ENCODE measurements around the gene CDH12.
"Not testable (repeated sequence)": the region's sequence is repeated elsewhere in the genome, so short reads cannot be mapped to it uniquely, and the experiment has no call there.

Gene CDH12

DNA sequence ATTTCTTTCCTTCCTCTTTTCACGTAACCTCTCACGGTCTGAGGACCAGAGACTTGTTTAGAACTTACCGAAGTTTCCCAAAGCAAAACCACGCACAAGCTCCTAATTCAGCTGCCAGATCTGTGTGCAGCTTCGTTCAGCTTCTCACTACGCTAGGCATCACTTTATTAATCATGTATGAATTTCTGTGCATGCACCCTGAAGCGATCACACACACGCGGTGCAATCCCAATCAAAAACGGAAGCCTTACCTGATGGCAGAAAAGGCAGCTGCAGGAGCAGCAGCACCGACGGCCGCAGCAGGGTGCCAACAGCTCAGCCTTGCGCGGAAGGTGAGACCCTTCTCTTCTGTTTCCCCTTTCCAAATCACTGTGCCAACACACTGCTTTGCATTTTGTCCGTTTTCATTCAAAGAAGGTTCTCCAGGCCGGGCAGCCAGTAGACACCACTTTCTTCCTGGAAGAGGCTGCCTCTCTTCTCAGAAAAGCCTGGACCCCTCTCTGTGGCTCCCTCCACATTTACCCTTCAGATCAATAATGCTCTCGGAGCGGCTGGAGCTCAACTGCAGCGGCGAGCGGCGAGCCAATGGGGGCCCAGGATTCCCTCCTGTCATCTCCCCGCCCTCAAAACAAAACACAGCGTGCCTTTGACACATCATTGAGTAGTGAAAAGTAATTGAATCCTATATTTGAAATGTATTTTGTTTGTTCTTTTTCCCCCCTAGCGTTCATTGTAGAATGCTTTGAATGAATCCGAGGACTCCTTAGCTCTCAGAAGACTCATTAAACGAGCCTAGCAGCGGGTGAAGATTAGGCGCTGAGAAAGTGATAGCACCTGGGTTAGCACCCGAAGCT, at the start of gene CDH12:
CDH12 (minus strand) TSS at position 538 of the 854 bp plus-strand sequence.
- no peak for DNase-seq (ENCODE audit: low read depth)

DNA sequence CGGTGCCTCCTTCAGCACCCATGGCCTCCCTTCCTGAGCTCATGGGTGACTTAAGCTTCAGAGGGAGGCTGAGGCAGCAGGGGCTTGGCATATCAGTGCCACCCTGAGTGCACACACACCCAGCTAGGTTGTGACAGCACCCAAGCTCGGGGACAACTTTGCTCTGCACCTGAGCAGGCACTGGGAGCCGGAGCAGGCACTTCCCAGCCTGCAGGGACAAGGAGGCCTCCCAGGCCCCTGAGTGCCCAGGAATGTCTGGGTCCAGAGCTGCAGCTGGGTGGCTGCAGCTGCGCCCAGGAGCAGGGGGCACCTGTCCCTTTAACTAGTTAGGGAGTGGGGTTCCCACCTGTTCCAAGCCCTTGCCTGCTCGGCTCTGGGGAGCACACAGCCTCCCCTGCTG, 48.7 kb upstream of the CDH12 start:
- no peak for DNase-seq (ENCODE audit: low read depth)

- DNase-seq (ENCODE audit: low read depth) = no peak
Observed at GRCh38 chr5:22900801-22901310, 47.7 kb upstream of the CDH12 start.

DNA sequence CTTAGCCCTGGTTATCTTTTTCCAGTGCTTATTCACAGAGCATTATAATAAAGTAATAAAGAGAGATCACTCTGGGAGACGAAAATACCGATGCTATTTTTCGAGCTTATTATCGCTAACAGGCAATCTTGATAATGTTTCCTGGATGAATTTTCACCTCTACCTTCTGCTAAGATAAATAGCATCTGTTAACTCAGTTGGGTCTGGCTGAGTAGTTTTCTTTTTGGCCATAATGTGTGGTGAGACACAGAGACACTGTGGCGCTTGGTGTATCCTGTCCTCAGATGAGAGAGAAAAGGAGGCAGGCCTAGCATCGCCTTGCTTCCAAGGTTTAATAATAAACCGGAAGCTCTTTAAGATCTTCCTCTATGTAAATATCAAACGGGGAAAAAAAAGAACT, 46.2 kb upstream of the CDH12 start:
- DNase-seq (ENCODE audit: low read depth) = no peak

DNA sequence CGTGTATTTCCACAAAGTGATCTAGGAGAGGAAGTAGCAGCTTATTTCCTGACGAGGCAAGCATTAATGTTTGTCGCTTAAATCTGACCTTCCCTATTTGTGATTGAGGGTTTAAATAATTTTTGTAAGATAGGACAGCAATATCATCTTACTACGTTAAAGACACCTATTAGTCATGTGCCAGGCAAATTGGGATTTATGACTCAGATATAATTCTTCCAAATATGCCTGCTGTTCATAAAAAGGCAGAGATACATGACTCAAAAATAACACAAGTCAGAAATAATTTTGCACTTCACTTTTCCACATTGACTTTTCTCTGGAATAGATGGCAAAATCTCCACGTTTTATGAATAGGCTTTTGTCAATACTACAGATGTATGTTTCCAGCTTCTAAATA, 43.0 kb upstream of the CDH12 start:
- no peak for DNase-seq (ENCODE audit: low read depth)

DNA sequence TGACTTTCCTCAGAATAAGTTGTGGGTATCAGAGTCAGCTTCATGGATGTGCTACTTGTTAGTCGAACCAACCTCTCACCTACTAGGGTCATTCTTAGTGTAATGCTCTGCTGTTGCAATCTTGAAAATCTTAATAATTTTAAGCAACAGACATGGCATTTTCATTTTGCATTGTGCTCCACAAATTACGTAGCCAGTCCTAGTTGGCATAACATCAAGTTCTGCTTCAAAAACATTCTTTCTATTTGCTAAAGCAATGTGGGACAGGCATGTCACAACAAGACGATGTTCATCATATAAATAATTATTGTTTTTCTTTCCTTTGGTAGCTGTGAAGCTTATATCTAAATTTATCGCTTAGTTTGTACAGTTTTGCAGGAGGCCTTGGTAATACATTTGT, 39.3 kb upstream of the CDH12 start:
- no peak for DNase-seq (ENCODE audit: low read depth)

DNA sequence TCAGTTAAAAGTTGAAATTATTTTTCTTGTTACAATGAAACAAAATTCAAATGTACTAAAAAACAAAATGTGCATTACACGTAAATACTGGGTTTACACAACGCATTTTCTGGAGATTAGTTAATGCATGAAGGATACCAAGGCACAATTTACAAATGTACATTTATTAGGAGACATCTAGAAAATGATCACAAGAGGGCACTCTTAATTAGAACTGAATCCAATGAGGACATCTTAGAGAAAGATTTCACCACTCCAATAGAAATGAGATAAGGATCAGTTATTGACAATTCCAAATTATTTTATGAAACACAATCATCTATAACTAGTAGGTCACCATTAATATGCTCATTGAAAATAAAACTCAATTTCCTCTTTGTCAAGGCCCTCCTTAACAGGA, 36.6 kb upstream of the CDH12 start:
- DNase-seq (ENCODE audit: low read depth) = no peak

GRCh38 chr5:22887566-22887965, 34.4 kb upstream of the CDH12 start:
- no peak for DNase-seq (ENCODE audit: low read depth)

GRCh38 chr5:22858911-22859310, 5.8 kb upstream of the CDH12 start:
- not testable (repeated sequence) for DNase-seq (ENCODE audit: low read depth)

DNA sequence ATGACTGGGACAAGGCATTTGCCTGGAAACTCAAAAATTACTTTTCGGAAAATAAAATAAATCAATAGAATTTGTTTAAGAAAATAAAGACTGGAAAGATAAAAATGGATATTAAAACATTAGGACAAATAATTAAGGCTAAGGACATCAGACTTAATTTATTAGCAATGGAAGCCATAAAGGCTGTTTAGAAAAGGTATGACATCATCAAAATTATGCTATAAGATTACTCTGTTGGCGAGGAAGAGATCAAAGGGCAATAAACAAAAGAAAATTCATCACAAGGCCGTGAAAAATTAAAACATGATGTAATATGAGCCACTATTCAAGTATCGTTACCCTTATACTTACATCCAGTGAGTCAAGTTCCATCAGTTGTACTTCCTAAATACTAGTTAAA, 2.7 kb upstream of the CDH12 start:
- DNase-seq (ENCODE audit: low read depth) = no peak

DNA sequence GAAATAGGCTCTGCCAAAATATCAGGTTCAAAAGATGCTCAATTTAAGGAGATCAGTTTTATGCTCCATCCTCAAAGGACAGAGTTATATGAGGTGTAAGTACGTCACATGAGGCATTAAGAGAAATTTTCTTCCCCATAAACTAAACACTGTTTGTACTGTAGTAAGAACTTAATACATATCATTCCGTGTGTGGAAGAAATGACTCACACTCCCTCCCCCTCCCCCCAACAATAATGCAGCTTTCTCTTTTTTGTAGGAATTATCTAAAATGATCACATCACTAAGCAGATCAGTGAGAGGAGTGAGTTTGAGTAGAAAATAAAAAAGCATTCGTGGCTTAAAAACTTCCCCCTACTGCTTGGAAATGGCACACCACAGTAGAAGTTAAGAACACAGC, 2.2 kb downstream of the CDH12 start:
- DNase-seq (ENCODE audit: low read depth) = no peak

GRCh38 chr5:22846693-22847092, 6.5 kb downstream of the CDH12 start:
- no peak for DNase-seq (ENCODE audit: low read depth)

GRCh38 chr5:22844636-22845035, 8.5 kb downstream of the CDH12 start:
- DNase-seq (ENCODE audit: low read depth) = no peak

DNA sequence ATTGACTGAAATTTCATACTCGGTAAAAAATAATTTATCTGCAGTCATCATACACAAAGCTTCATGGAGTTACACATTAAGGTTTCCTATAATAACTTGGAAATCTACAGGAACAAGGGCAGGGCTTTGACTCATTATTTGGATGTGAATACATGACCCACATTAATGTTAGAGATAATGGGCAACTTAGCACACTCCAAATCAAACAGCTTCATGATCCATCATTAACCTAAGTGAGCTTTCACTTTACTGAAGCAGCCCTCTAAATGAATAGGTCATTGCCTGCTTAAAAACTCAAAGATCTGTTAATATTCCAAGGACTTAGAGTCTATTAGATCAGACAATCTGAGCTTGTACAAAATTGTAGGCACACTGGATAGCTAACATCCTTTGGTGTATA, 9.0 kb downstream of the CDH12 start:
- no peak for DNase-seq (ENCODE audit: low read depth)

GRCh38 chr5:22842574-22842973, 10.6 kb downstream of the CDH12 start:
- no peak for DNase-seq (ENCODE audit: low read depth)

DNA sequence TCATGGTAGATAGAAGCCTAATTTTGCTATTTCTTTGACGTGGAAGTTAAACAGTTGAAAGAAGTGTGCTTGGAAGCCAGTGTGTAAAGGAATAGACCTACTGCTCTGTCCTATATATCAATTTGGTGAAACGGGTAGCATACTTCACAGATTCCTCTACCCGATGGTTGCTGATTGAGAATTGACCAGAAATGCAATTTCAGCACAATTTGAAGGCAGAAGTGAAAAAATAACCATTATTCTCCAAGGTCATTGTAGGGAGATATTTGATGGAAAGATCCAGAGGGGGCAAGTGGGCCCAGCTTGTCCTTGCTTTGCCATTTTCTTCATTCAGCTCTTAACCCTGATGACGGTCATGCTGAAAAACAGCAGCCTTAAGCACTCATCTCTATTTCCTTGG, 15.3 kb downstream of the CDH12 start:
- DNase-seq (ENCODE audit: low read depth) = no peak

DNA sequence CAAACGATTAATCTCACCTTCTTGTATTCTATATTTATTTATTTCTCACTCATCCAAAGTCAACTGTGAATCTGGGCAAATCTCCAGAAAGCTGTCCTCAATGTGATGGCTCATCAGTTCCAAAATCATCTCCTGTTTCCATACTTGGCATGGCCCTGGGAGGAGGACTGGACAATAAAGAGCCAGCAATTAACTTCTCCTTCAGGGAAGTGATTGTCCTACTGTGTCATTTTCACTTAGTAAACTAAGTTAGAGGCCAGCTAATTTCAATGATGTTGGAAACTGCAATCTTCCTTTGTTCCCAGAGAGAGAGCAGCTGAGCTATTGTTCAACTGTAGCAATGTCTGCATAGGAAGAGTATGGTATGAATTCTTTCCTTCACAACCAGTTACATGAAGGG, 17.5 kb downstream of the CDH12 start:
- DNase-seq (ENCODE audit: low read depth) = no peak

DNA sequence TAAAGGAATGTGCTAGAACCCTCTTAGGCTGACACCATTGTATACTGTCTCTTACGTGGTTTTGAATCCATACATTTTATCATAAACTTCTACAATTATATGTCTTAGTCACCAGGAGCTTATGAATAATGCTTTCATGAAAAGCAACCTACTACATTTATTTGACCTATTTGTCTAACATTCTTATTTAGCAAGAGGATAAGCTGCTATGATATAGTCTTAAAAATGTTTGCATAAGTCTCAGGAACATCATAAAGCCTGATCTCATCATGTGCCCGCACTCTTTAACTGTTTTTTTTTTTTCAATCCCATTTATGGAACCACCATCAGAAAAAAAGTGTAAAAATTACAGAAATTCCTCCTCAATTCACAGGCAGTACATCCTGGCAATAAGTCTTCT, 59.7 kb downstream of the CDH12 start:
- DNase-seq (ENCODE audit: low read depth) = no peak

GRCh38 chr5:22787807-22788206, 65.3 kb downstream of the CDH12 start:
- no peak for DNase-seq (ENCODE audit: low read depth)

- DNase-seq (ENCODE audit: low read depth) = no peak
Observed at GRCh38 chr5:22787398-22787797, 65.7 kb downstream of the CDH12 start.

GRCh38 chr5:22780756-22781155, 72.4 kb downstream of the CDH12 start:
- DNase-seq (ENCODE audit: low read depth) = no peak

- DNase-seq (ENCODE audit: low read depth) = no peak
Observed at GRCh38 chr5:22779499-22779898, 73.6 kb downstream of the CDH12 start.

- DNase-seq (ENCODE audit: low read depth) = no peak
Observed at GRCh38 chr5:22776285-22776684, 76.9 kb downstream of the CDH12 start.

GRCh38 chr5:22774214-22774613, 78.9 kb downstream of the CDH12 start:
- DNase-seq (ENCODE audit: low read depth) = not testable (repeated sequence)
